ENCODE data around the gene PNKD. TPM values are rescaled to one million over a fixed set of nuclear protein-coding genes. Genes with fewer than 3 reads are reported as not detected.
"Not testable (repeated sequence)": the region's sequence is repeated elsewhere in the genome, so short reads cannot be mapped to it uniquely, and the experiment has no call there.

PNKD gene
- polyA plus RNA-seq, 2 of the 4 experiments (the other 2 are of a cell fraction): 46.2 to 51.7 TPM

GRCh38 chr2:218313356-218313755 lies 43.0 kb downstream of the PNKD start:
- H3K9me3 ChIP-seq: no peaks in the 10 kb centered on the region
- ATAC-seq: no peak
- ChIA-PET POLR2A (no interaction called here), CTCF (interaction anchor here (0.9 kb wide), 2 partner anchors 12 to 21 kb away, joined by 3 to 5 read pairs; partner anchors contain the start of gene TMBIM1)
- DNase-seq (ENCODE audit: low read depth in 1 of 2, low spot score in 1 of 2): no peak
- FAIRE-seq: no peak
- 95% methylated on average over 1 of the region's 1 CpG for WGBS (ENCODE audit: missing lambda C conversion rate)
- H3K4me2 ChIP-seq: no peak overlapping the region
- H3K4me3 ChIP-seq: no peak overlapping the region
- no peak overlapping the region; a peak in 1 of 6 replicates for H3K27ac ChIP-seq
- no peak for TF ChIP-seq HOXB5 (CRISPR knock-in tag; IDR thresholded peaks at IDR 0.05)
- TF ChIP-seq FOXS1 (CRISPR knock-in tag; IDR thresholded peaks at IDR 0.05): no peak
- no peak for TF ChIP-seq CBX2 (IDR thresholded peaks at IDR 0.05; ENCODE audit: borderline replicate concordance, low read depth)
- no peak for TF ChIP-seq HDAC2 (IDR thresholded peaks at IDR 0.05)
- TF ChIP-seq CBX8 (IDR thresholded peaks at IDR 0.05): no peak
- no peak for TF ChIP-seq KDM1A (IDR thresholded peaks at IDR 0.05; ENCODE audit: low read depth)
- TF ChIP-seq ATOH8 (CRISPR knock-in tag; IDR thresholded peaks at IDR 0.05; ENCODE audit: low read depth): no peak
- no peak for TF ChIP-seq ELK1 (IDR thresholded peaks at IDR 0.05; ENCODE audit: low read depth, low read length)
- TF ChIP-seq FOSL2 (IDR thresholded peaks at IDR 0.05): no peak
- TF ChIP-seq FOSL2 (CRISPR knock-in tag; IDR thresholded peaks at IDR 0.05): no peak
- TF ChIP-seq POLR2AphosphoS2 (conservative IDR thresholded peaks at IDR 0.05; ENCODE audit: low read length): no peak
- no peak for TF ChIP-seq CHD2 (IDR thresholded peaks at IDR 0.05; ENCODE audit: low read length, partially characterized antibody)
- TF ChIP-seq EHF (CRISPR knock-in tag; IDR thresholded peaks at IDR 0.05): no peak
- no peak for TF ChIP-seq CTCF (IDR thresholded peaks at IDR 0.05)
- TF ChIP-seq FOSB (CRISPR knock-in tag; IDR thresholded peaks at IDR 0.05): no peak
- TF ChIP-seq ESRRA (IDR thresholded peaks at IDR 0.05; ENCODE audit: borderline replicate concordance, low read length): no peak
- peaks cover 37% of the 10 kb centered on the region for H3K4me1 ChIP-seq

- ATAC-seq; POLR2A ChIA-PET; H3K4me2 ChIP-seq; DNase-seq (ENCODE audit: low read depth in 1 of 2, low spot score in 1 of 2); FAIRE-seq; H3K4me3 ChIP-seq; H3K27ac ChIP-seq; H3K9me3 ChIP-seq: not testable (repeated sequence)
- H3K4me1 ChIP-seq: peaks cover 37% of the 10 kb centered on the region
- CTCF ChIA-PET: interaction anchor here (3.4 kb wide), 1 partner anchor 13 kb away, joined by 22 read pairs; no protein-coding TSS in a partner anchor
- 80% methylated on average over 4 of the region's 4 CpGs for WGBS (ENCODE audit: missing lambda C conversion rate)
Observed at GRCh38 chr2:218314764-218315163, 44.4 kb downstream of the PNKD start.

GRCh38 chr2:218315397-218315796 lies 45.1 kb downstream of the PNKD start:
- no peak for TF ChIP-seq FOSL2 (IDR thresholded peaks at IDR 0.05)
- TF ChIP-seq FOSL2 (CRISPR knock-in tag; IDR thresholded peaks at IDR 0.05): no peak
- TF ChIP-seq BHLHE40 (IDR thresholded peaks at IDR 0.05; ENCODE audit: low read depth, low read length): no peak
- no peak for TF ChIP-seq SREBF2 (IDR thresholded peaks at IDR 0.05)
- TF ChIP-seq REST (IDR thresholded peaks at IDR 0.05): no peak
- no peak for TF ChIP-seq HEYL (CRISPR knock-in tag; IDR thresholded peaks at IDR 0.05)
- TF ChIP-seq PBX3 (IDR thresholded peaks at IDR 0.05): no peak
- no peak for TF ChIP-seq EP300 (IDR thresholded peaks at IDR 0.05)
- TF ChIP-seq ESRRA (IDR thresholded peaks at IDR 0.05; ENCODE audit: borderline replicate concordance, low read length): no peak
- TF ChIP-seq PHF8 (IDR thresholded peaks at IDR 0.05; ENCODE audit: borderline replicate concordance, low read depth): no peak
- Histone ChIP-seq H3K4me1 (peaks cover 37% of the 10 kb centered on the region), H3K4me2 (no peak overlapping the region), H3K27ac (no peak overlapping the region), H3K9me3 (no peaks in the 10 kb centered on the region), H3K4me3 (no peak overlapping the region)
- ChIA-PET CTCF (interaction anchor here (1.0 to 3.4 kb wide), 2 partner anchors 13 to 41 kb away, joined by 6 to 22 read pairs; partner anchors contain the start of gene CATIP), POLR2A (no interaction called here)
- FAIRE-seq: no peak
- ATAC-seq: no peak
- DNase-seq (ENCODE audit: low read depth in 1 of 2, low spot score in 1 of 2): no peak
- WGBS (ENCODE audit: missing lambda C conversion rate): 84% methylated on average over 8 of the region's 8 CpGs
